GM12878 (cell line): ENCODE measurements around the gene DCST1. TPM values are rescaled to one million over a fixed set of nuclear protein-coding genes. Genes with fewer than 3 reads are reported as not detected.

Experiments
- ATAC-seq: fragments of 200-7000 bp; cut with Tn5 transposase; 3 replicates; pipeline ENCODE4 v1.9.1; 2020; ENCODE audit warnings: mild to moderate bottlenecking, moderate library complexity
- BruUV-seq: library from RNA; stranded (reverse); fragments of 400-500 nt; replicated peaks from 2 replicates; lab custom pipeline; 2021; lab: Mats Ljungman, UMichigan
- CTCF ChIA-PET: fragments of 300-600 bp; sonication (Branson Sonifier 250); formaldehyde crosslinking; extraction: SDS; loops from one replicate; lab custom pipeline; 2021; ENCODE audit warnings: inconsistent platforms; lab: Yijun Ruan, JAX
- POLR2A ChIA-PET: fragments of 350-600 bp; formaldehyde crosslinking; extraction: SDS; loops from one replicate; lab custom pipeline; 2021; ENCODE audit warnings: inconsistent platforms; lab: Charles Lee
- RAD21 ChIA-PET: fragments of 300-600 bp; sonication (Branson Sonifier 250); formaldehyde crosslinking; loops from one replicate; lab custom pipeline; 2023; ENCODE audit warnings: antibody characterized with exemption; ENCODE audit not compliant: unreplicated experiment; lab: Charles Lee
- SMC1A ChIA-PET: fragments of 300-600 bp; sonication (Branson Sonifier 250); formaldehyde crosslinking; loops from one replicate; lab custom pipeline; 2023; ENCODE audit not compliant: unreplicated experiment, uncharacterized antibody; lab: Charles Lee
- DNase-seq: peaks from one replicate; pipeline ENCODE4 v3.0.0-alpha.2; 2011; ENCODE audit warnings: low read depth, low spot score
- FAIRE-seq: peaks from 3 replicates; lab custom pipeline; 2011; peaks lifted over from hg19 to GRCh38; lab: Jason Lieb, UNC
- H2AFZ ChIP-seq: 2 replicates; pipeline ENCODE4 v1.6.0; 2011; ENCODE audit warnings: low read depth, low read length, control low read depth; ENCODE audit not compliant: control insufficient read depth
- H3K27ac ChIP-seq: 2 replicates; pipeline ENCODE4 v1.5.1; 2011; ENCODE audit warnings: control low read depth; ENCODE audit not compliant: control insufficient read depth, insufficient read depth
- H3K27me3 ChIP-seq, 2 experiments: replicated peaks in 1 of 2; 2 replicates each; pipeline versions ENCODE4 v1.6.0 to v1.6.1; 2011; ENCODE audit warnings: low read length in 1 of 2; ENCODE audit not compliant: control insufficient read depth in 2 of 2, insufficient read depth in 2 of 2
- H3K36me3 ChIP-seq, 2 experiments: 2 replicates each; pipeline ENCODE4 v1.5.1; 2011; ENCODE audit warnings: low read length in 1 of 2; ENCODE audit not compliant: control insufficient read depth in 2 of 2, insufficient read depth in 2 of 2
- H3K4me1 ChIP-seq: 2 replicates; pipeline ENCODE4 v1.6.1; 2011; ENCODE audit warnings: mild to moderate bottlenecking, low read length, moderate library complexity, mixed read lengths; ENCODE audit not compliant: control insufficient read depth, insufficient read depth
- H3K4me2 ChIP-seq: 2 replicates; pipeline ENCODE4 v1.6.0; 2011; ENCODE audit warnings: control low read depth; ENCODE audit not compliant: control insufficient read depth, insufficient read depth
- H3K4me3 ChIP-seq: fragments of 200-600 bp; sonication (generic); 2 replicates; pipeline ENCODE4 v1.5.1; 2016
- H3K79me2 ChIP-seq: 2 replicates; pipeline ENCODE4 v1.6.0; 2011; ENCODE audit warnings: low read length; ENCODE audit not compliant: control insufficient read depth, insufficient read depth
- H3K9ac ChIP-seq: 2 replicates; pipeline ENCODE4 v1.8.0; 2011; ENCODE audit warnings: low read length, control low read depth, mixed read lengths; ENCODE audit not compliant: control insufficient read depth, insufficient read depth
- H3K9me3 ChIP-seq: replicated peaks from 3 replicates; pipeline ENCODE4 v1.5.1; 2011; ENCODE audit warnings: mild to moderate bottlenecking, low read length; ENCODE audit not compliant: control insufficient read depth, insufficient read depth
- H4K20me1 ChIP-seq: 2 replicates; pipeline ENCODE4 v1.6.0; 2011; ENCODE audit not compliant: control insufficient read depth, insufficient read depth
- CEBPB ChIP-seq, 2 experiments: fragments of 150-350 bp in 1 of 2; IDR thresholded peaks; 2 replicates each; pipeline ENCODE4 v1.6.1; 2012 to 2014; ENCODE audit warnings: low read depth in 2 of 2, low read length in 2 of 2, borderline replicate concordance in 1 of 2, inconsistent platforms in 1 of 2
- NFIC ChIP-seq: IDR thresholded peaks from 2 replicates; pipeline ENCODE4 v1.6.1; 2012; ENCODE audit warnings: low read depth, mild to moderate bottlenecking, inconsistent platforms, low read length, moderate library complexity
- RAD21 ChIP-seq: IDR thresholded peaks from 2 replicates; pipeline ENCODE4 v1.6.1; 2011; ENCODE audit warnings: mild to moderate bottlenecking, low read depth, low read length, moderate library complexity; ENCODE audit not compliant: insufficient read depth
- RAD51 ChIP-seq: fragments of 450-650 bp; IDR thresholded peaks from 2 replicates; pipeline ENCODE4 v1.6.1; 2016; ENCODE audit warnings: moderate library complexity, mild to moderate bottlenecking, inconsistent platforms
- SPI1 ChIP-seq: IDR thresholded peaks from 2 replicates; pipeline ENCODE4 v1.6.1; 2011; ENCODE audit warnings: low read depth, mild to moderate bottlenecking, low read length, moderate library complexity, borderline replicate concordance; ENCODE audit not compliant: insufficient read depth
- WGBS: methylation state at CpG from one replicate; pipeline ENCODE4 v1.1.6; 2016; ENCODE audit warnings: low lambda C conversion rate; ENCODE audit not compliant: insufficient replicate concordance, insufficient coverage; ENCODE audit errors: missing lambda C conversion rate; 5-methylcytosine and 5-hydroxymethylcytosine counted together
- in situ Hi-C: fragments of 300-500 bp; cut with MboI; formaldehyde crosslinking; loops from 9 replicates; pipeline ENCODE4 v1.14.3; 2018; ENCODE audit warnings: mixed read lengths
- intact Hi-C: fragments of 100-400 bp; cut with micrococcal nuclease; formaldehyde crosslinking; loops from one replicate; pipeline ENCODE4 v1.14.2; 2022; ENCODE audit not compliant: unreplicated experiment
- polyA plus RNA-seq, 11 experiments: library from polyadenylated mRNA; depleted of rRNA in 4 of 11; unstranded in 6 of 11; stranded (reverse) in 5 of 11; fragments of >200 nt; fragmentation: Nextera tagmentation in 4 of 11; fragmentation: Illumina TruSeq in 1 of 11; extraction: Ambion mirVana in 4 of 11; extraction: Trizol in 1 of 11; gene quantifications; 1 replicate in 1 of 11; 2 replicates in 10 of 11; pipeline versions ENCODE4 v1.2.1 to v1.2.3, GENCODE V29; 2011 to 2016; ENCODE audit warnings: inconsistent platforms in 2 of 11, missing spikeins in 2 of 11, low read depth in 1 of 11
- total RNA-seq, 4 experiments: library from RNA; depleted of rRNA in 3 of 4; stranded (reverse); fragments of >200 nt in 3 of 4; fragmentation: Illumina TruSeq in 1 of 4; extraction: Trizol in 1 of 4; gene quantifications; 2 replicates each; pipeline versions ENCODE4 v1.2.1 to v1.2.3, GENCODE V29; 2013 to 2021
- TF ChIP-seq, protein P1 (sequence below): fragments of 450-650 bp; formaldehyde crosslinking; IDR thresholded peaks from 2 replicates; pipeline ENCODE4 v1.4.0; 2022; ENCODE audit warnings: mild to moderate bottlenecking, moderate library complexity
- TF ChIP-seq, protein P2 (sequence below): IDR thresholded peaks from 2 replicates; pipeline ENCODE4 v1.6.1; 2011; ENCODE audit warnings: low read depth, low read length, improper control_type of control experiment, borderline replicate concordance
- TF ChIP-seq, protein P3 (sequence below): fragments of 450-650 bp; IDR thresholded peaks from 2 replicates; pipeline ENCODE4 v1.6.1; 2014; ENCODE audit warnings: mild to moderate bottlenecking
- TF ChIP-seq, protein P4 (sequence below): fragments of 450-650 bp; IDR thresholded peaks from 2 replicates; pipeline ENCODE4 v1.6.1; 2017; ENCODE audit warnings: mild to moderate bottlenecking, moderate library complexity

The DCST1 gene
- total and polyA plus RNA-seq, 10 of the 15 experiments (the other 5 are each of a cell fraction or from before 2014, with no cell fraction given), result not detected

DNA sequence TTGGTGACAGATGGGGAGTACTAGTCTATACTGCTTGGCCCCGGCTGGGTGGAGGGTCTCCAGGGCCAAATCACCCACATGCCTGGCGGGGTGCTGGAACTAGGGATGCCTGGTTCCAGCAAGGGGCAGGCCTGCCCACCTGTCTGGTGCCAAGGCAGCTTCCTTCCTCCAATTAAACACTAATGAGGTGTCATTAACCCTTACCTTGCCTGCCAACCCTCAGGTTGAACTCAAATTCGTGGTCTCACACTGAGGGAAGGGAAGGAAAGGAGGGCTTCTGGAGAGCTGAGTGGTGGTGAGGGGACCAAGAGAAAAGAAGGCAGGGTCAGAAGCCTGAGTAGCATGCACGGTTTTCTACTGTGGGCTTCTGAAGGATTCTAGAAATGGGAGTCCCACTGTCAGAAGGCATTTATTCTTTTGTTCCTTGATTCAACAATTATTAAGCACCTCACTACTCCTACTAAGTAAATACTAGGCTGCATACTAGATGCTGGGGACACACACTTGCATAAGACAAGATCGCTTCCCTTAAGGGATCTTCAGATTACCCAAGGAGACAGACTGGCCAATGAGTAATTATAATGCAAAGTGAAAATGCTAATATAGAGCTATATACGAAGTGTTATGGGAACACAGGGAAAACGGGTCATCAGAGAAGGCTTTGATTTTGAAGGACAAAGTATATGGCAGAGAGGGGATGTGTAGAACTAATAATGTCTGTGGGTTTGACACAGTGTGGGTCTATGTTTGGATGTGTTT, 39.1 kb downstream of the DCST1 start (continued):
- TF ChIP-seq RAD21, result no peak

DNA sequence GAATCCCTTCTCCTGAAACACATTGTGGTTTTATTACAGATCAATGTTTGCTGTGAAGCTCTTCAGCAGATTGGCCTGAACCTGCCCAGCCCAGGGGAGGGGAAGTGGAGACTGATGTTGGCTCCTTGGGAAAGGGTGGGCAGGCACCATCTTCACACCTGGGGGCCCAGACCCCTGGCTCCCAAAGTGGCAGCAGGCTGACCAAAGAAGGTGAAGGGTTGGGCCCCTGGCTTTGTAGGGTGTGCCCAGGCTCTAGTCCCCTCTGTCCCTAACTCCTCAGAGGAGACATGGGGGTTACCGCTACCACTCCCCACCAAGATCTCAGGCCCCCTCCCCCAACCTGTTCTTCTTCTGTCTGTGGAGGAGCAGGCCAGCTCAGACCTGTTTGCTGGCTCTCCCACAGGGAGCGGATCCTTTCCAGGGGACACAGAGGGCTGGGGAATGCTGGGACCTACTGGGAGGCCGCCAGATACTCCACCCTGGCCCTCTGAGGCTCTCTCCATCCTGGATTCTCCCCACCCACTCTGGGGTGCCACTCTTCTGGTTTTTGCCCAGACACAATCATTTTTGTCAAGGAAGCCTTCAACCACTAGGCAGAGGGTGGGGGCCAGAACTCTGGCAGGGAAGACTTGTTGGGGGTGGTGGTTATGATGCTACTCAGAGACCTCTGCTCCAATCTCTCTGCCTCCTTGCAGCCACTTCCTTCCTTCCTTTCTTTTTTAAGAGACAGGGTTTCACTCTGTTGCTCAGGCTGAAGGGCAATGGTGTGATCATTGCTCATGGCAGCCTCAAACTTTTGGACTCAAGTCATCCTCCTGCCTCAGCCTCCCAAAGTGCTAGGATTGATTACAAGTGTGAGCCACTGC, 40.0 kb downstream of the DCST1 start:
- ChIA-PET RAD21 (interaction anchor here (1.3 kb wide), 1 partner anchor 11 kb away, joined by 3 read pairs; no protein-coding TSS in a partner anchor), CTCF (interaction anchor here (0.8 to 3.2 kb wide), 3 partner anchors 12 kb away, joined by 3 to 32 read pairs (median 6); no protein-coding TSS in a partner anchor), POLR2A (no interaction called here), SMC1A (interaction anchor here (1.0 to 1.3 kb wide), 3 partner anchors 9 to 28 kb away, joined by 3 to 4 read pairs (median 3); no protein-coding TSS in a partner anchor)
- Histone ChIP-seq H3K9me3 (no peaks in the 10 kb centered on the region), H3K9ac (no peak overlapping the region), H3K4me1 (peaks cover 10% of the 10 kb centered on the region), H3K27ac (no peak overlapping the region), H3K4me3 (no peak overlapping the region), H3K4me2 (no peak overlapping the region), H3K27me3 (no peaks in the 10 kb centered on the region), H2AFZ (no peak overlapping the region), H3K79me2 (no peaks in the 10 kb centered on the region), H4K20me1 (no peaks in the 10 kb centered on the region), H3K36me3 (no peaks in the 10 kb centered on the region; a peak in 1 of 4 replicates)
- FAIRE-seq (no peak), DNase-seq (no peak), ATAC-seq (no peak)
- in situ Hi-C loops (no loop called here), intact Hi-C loops (no loop called here)
- 77% methylated on average over 3 of the region's 3 CpGs for WGBS
- BruUV-seq, result no TSS peak
- TF ChIP-seq, protein P1, sequence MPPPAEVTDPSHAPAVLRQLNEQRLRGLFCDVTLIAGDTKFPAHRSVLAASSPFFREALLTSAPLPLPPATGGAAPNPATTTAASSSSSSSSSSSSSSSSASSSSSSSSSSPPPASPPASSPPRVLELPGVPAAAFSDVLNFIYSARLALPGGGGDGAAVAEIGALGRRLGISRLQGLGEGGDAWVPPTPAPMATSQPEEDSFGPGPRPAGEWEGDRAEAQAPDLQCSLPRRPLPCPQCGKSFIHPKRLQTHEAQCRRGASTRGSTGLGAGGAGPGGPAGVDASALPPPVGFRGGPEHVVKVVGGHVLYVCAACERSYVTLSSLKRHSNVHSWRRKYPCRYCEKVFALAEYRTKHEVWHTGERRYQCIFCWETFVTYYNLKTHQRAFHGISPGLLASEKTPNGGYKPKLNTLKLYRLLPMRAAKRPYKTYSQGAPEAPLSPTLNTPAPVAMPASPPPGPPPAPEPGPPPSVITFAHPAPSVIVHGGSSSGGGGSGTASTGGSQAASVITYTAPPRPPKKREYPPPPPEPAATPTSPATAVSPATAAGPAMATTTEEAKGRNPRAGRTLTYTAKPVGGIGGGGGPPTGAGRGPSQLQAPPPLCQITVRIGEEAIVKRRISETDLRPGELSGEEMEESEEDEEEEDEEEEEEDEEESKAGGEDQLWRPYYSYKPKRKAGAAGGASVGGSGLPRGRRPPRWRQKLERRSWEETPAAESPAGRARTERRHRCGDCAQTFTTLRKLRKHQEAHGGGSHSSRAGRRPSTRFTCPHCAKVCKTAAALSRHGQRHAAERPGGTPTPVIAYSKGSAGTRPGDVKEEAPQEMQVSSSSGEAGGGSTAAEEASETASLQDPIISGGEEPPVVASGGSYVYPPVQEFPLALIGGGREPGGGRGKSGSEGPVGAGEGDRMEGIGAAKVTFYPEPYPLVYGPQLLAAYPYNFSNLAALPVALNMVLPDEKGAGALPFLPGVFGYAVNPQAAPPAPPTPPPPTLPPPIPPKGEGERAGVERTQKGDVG (CRISPR knock-in tag), result no peak
- no peak for TF ChIP-seq SPI1
- TF ChIP-seq, protein P2, sequence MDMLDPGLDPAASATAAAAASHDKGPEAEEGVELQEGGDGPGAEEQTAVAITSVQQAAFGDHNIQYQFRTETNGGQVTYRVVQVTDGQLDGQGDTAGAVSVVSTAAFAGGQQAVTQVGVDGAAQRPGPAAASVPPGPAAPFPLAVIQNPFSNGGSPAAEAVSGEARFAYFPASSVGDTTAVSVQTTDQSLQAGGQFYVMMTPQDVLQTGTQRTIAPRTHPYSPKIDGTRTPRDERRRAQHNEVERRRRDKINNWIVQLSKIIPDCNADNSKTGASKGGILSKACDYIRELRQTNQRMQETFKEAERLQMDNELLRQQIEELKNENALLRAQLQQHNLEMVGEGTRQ, result no peak
- TF ChIP-seq NFIC, result no peak
- TF ChIP-seq, protein P3, sequence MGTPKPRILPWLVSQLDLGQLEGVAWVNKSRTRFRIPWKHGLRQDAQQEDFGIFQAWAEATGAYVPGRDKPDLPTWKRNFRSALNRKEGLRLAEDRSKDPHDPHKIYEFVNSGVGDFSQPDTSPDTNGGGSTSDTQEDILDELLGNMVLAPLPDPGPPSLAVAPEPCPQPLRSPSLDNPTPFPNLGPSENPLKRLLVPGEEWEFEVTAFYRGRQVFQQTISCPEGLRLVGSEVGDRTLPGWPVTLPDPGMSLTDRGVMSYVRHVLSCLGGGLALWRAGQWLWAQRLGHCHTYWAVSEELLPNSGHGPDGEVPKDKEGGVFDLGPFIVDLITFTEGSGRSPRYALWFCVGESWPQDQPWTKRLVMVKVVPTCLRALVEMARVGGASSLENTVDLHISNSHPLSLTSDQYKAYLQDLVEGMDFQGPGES, result no peak
- TF ChIP-seq RAD51, result no peak
- TF ChIP-seq, protein P4, sequence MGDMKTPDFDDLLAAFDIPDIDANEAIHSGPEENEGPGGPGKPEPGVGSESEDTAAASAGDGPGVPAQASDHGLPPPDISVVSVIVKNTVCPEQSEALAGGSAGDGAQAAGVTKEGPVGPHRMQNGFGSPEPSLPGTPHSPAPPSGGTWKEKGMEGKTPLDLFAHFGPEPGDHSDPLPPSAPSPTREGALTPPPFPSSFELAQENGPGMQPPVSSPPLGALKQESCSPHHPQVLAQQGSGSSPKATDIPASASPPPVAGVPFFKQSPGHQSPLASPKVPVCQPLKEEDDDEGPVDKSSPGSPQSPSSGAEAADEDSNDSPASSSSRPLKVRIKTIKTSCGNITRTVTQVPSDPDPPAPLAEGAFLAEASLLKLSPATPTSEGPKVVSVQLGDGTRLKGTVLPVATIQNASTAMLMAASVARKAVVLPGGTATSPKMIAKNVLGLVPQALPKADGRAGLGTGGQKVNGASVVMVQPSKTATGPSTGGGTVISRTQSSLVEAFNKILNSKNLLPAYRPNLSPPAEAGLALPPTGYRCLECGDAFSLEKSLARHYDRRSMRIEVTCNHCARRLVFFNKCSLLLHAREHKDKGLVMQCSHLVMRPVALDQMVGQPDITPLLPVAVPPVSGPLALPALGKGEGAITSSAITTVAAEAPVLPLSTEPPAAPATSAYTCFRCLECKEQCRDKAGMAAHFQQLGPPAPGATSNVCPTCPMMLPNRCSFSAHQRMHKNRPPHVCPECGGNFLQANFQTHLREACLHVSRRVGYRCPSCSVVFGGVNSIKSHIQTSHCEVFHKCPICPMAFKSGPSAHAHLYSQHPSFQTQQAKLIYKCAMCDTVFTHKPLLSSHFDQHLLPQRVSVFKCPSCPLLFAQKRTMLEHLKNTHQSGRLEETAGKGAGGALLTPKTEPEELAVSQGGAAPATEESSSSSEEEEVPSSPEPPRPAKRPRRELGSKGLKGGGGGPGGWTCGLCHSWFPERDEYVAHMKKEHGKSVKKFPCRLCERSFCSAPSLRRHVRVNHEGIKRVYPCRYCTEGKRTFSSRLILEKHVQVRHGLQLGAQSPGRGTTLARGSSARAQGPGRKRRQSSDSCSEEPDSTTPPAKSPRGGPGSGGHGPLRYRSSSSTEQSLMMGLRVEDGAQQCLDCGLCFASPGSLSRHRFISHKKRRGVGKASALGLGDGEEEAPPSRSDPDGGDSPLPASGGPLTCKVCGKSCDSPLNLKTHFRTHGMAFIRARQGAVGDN, result no peak
- no peak for TF ChIP-seq CEBPB (IDR thresholded peaks at IDR 0.05; ENCODE audit: borderline replicate concordance in 1 of 2, low read depth in 2 of 2, low read length in 2 of 2)
